Nephron progenitor cell (in vitro differentiated cells): Measurements from ENCODE around the gene PDE4D.
A peak's percentile ranks its signal among the peaks of the same experiment; 100 is the strongest.
"Not testable (repeated sequence)": the region's sequence is repeated elsewhere in the genome, so short reads cannot be mapped to it uniquely, and the experiment has no call there.

Experiments used
- DNase-seq: peaks from one replicate; pipeline ENCODE4 v3.0.0; 2021
- H3K27ac Mint-ChIP-seq: 2 replicates; pipeline ENCODE4 v1.8.0; 2021; ENCODE audit warnings: mild to moderate bottlenecking, moderate library complexity, mixed read lengths
- H3K27me3 Mint-ChIP-seq: 2 replicates; pipeline ENCODE4 v1.8.0; 2021; ENCODE audit warnings: mild to moderate bottlenecking, low read depth, mixed read lengths; ENCODE audit not compliant: poor library complexity
- H3K36me3 Mint-ChIP-seq: 2 replicates; pipeline ENCODE4 v1.8.0; 2021; ENCODE audit warnings: low read depth, mixed read lengths
- H3K4me1 Mint-ChIP-seq: 2 replicates; pipeline ENCODE4 v1.8.0; 2021; ENCODE audit warnings: mixed read lengths
- H3K4me3 Mint-ChIP-seq: 2 replicates; pipeline ENCODE4 v1.8.0; 2021; ENCODE audit warnings: mild to moderate bottlenecking, moderate library complexity, mixed read lengths
- H3K9me3 Mint-ChIP-seq: 2 replicates; pipeline ENCODE4 v1.8.0; 2021; ENCODE audit warnings: mild to moderate bottlenecking, moderate library complexity, mixed read lengths
- TF ChIP-seq, protein P1 (sequence below): fragments of 200-600 bp; sonication (generic); IDR thresholded peaks from 2 replicates; pipeline ENCODE4 v1.5.0; 2021; ENCODE audit warnings: antibody characterized with exemption

The PDE4D gene

DNA sequence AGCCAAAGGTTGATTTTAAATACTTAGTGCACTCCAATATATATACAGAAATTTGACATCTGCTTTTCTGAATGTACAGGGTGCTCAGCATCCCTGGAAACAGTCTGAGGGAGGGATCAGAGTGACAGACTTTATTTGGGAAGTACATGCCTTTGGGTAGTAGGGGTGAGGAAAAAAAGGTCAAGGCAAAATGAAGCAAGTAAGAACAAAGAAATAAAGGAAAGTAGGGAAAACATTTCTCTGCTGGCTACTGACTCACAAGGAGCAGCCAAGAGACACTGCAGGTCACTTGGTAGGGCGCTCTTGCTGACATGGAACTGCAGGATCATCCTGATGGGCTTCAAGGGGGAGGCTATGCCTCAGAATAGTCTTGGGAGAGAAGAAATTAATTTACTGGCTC lies 929.7 kb downstream of the PDE4D start:
- no peak overlapping the region for H3K4me3 Mint-ChIP-seq
- no peak overlapping the region for H3K27ac Mint-ChIP-seq
- TF ChIP-seq, protein P1, sequence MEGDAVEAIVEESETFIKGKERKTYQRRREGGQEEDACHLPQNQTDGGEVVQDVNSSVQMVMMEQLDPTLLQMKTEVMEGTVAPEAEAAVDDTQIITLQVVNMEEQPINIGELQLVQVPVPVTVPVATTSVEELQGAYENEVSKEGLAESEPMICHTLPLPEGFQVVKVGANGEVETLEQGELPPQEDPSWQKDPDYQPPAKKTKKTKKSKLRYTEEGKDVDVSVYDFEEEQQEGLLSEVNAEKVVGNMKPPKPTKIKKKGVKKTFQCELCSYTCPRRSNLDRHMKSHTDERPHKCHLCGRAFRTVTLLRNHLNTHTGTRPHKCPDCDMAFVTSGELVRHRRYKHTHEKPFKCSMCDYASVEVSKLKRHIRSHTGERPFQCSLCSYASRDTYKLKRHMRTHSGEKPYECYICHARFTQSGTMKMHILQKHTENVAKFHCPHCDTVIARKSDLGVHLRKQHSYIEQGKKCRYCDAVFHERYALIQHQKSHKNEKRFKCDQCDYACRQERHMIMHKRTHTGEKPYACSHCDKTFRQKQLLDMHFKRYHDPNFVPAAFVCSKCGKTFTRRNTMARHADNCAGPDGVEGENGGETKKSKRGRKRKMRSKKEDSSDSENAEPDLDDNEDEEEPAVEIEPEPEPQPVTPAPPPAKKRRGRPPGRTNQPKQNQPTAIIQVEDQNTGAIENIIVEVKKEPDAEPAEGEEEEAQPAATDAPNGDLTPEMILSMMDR: no peak
- peaks cover 7% of the 10 kb centered on the region for H3K9me3 Mint-ChIP-seq
- no peaks in the 10 kb centered on the region for H3K27me3 Mint-ChIP-seq
- H3K36me3 Mint-ChIP-seq: no peaks in the 10 kb centered on the region
- no peak for DNase-seq
- peaks cover 31% of the 10 kb centered on the region for H3K4me1 Mint-ChIP-seq

DNA sequence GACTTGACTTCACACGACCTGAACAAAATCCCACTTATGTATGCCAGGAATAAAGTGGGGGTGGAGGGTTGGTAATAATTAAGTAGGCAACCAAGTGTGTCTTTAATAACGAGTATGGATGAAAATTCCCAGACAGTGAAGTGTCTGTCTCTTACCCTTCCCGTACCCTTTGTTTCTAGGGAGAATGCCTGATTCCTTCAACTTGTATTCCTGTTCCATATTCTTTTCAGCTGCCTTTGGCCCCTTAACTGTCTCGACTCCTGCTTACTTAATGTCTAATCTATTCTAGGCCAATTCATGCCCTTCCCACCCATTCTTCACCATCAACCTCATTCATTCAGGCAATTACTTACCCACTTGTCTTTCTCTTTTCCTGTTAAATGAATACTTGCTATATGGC lies 930.2 kb downstream of the PDE4D start:
- no peaks in the 10 kb centered on the region for H3K27me3 Mint-ChIP-seq
- no peaks in the 10 kb centered on the region for H3K36me3 Mint-ChIP-seq
- H3K4me3 Mint-ChIP-seq: no peak overlapping the region
- no peak for DNase-seq
- H3K9me3 Mint-ChIP-seq: peaks cover 7% of the 10 kb centered on the region
- H3K27ac Mint-ChIP-seq: no peak overlapping the region
- TF ChIP-seq, protein P1: no peak
- peaks cover 27% of the 10 kb centered on the region for H3K4me1 Mint-ChIP-seq

DNA sequence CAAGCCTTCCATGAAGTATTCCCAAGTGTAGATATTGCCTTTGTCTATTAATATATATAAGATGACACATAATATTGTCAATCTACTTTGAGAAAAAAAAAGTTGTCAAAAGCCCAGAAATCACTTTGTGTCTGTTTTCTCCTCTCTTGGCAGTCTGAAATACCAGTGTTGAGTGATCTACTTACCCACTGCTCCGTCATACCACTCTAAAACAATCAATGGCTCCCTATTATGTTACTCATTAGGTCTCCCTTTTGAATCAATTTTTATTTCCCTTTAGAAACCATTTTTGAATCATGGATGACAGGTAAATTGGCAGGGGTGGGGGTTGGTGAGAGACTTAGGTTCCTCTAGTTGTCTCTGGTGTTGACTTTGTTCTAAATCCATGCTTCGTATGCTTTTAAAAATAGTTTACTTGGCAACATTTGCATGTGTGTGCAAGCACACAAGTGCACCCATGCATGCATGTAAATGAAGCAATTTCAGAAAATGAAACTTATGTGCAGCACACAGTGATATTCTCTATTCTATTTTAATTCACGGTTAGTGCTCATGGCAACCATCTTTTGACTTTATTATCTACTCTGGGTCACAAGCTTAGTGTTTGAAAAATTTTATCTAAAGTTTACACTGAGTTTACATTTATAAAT lies 931.8 kb downstream of the PDE4D start:
- no peak for DNase-seq
- no peak overlapping the region for H3K27ac Mint-ChIP-seq
- TF ChIP-seq, protein P1: no peak
- H3K4me3 Mint-ChIP-seq: no peak overlapping the region
- H3K27me3 Mint-ChIP-seq: no peaks in the 10 kb centered on the region
- H3K9me3 Mint-ChIP-seq: peaks cover 7% of the 10 kb centered on the region
- H3K36me3 Mint-ChIP-seq: no peaks in the 10 kb centered on the region
- H3K4me1 Mint-ChIP-seq: peaks cover 13% of the 10 kb centered on the region

DNA sequence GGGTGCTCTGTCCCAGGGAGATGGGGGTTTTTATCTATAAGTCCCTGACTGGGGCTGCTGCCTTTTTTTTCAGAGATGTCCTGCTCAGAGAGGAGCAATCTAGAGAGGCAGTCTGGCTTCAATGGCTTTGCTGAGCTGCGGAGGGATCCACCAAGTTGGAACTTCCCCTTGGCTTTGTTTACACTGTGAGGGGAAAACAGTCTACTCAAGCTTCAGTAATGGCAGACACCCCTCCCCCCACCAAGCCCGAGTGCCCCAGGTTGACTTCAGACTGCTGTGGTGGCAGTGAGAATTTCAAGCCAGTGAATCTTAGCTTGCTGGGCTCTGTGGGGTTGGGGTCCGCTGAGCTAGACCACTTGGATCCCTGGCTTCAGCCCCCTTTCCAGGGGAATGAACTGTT lies 934.8 kb downstream of the PDE4D start:
- no peak for DNase-seq
- peaks cover 13% of the 10 kb centered on the region for H3K4me1 Mint-ChIP-seq
- peak overlapping the region; percentile 23 for H3K27ac Mint-ChIP-seq
- H3K9me3 Mint-ChIP-seq: peaks cover 7% of the 10 kb centered on the region
- TF ChIP-seq, protein P1: no peak
- H3K27me3 Mint-ChIP-seq: peaks cover 12% of the 10 kb centered on the region
- H3K36me3 Mint-ChIP-seq: no peaks in the 10 kb centered on the region
- no peak overlapping the region for H3K4me3 Mint-ChIP-seq

DNA sequence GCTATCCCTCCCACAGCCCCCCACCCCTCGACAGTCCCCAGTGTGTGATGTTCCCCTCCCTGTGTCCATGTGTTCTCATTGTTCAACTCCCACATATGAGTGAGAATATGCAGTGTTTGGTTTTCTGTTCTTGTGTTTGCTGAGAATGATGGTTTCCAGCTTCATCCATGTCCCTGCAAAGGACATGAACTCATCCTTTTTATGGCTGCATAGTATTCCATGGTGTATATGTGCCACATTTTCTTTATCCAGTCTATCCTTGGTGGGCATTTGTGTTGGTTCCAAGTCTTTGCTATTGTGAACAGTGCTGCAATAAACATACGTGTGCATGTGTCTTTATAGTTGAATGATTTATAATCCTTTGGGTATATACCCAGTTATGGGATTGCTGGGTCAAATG lies 940.3 kb downstream of the PDE4D start:
- DNase-seq, H3K4me1 Mint-ChIP-seq, H3K4me3 Mint-ChIP-seq, H3K36me3 Mint-ChIP-seq, H3K9me3 Mint-ChIP-seq, H3K27ac Mint-ChIP-seq: not testable (repeated sequence)
- peaks cover 19% of the 10 kb centered on the region for H3K27me3 Mint-ChIP-seq

DNA sequence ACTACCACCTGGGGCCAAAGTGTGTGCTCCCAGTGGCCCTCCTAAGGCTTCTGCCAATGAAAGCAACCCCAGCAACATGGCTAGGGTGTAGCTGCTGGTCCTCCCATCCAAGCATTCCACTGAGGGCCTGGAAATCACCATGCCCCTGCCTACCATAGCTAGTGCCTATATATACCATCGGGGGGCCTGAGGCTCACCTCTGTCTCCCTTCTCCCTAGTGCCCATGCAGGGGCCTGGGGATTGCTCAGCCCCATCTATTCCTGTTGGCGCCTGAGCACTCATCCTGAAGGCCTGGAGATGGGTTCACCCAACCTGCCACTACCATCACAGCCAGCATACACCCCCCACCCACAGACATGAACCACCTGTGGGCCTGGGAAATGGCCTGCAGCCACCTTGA lies 943.3 kb downstream of the PDE4D start:
- TF ChIP-seq, protein P1: no peak
- H3K27ac Mint-ChIP-seq: no peak overlapping the region
- no peak overlapping the region for H3K4me3 Mint-ChIP-seq
- H3K36me3 Mint-ChIP-seq: no peaks in the 10 kb centered on the region
- H3K9me3 Mint-ChIP-seq: no peaks in the 10 kb centered on the region
- DNase-seq: no peak
- peaks cover 20% of the 10 kb centered on the region for H3K27me3 Mint-ChIP-seq
- peaks cover 4% of the 10 kb centered on the region for H3K4me1 Mint-ChIP-seq
